ENCODE measurements around the gene MGMT.

MGMT gene

GRCh38 chr10:129546106-129546505 lies 79.1 kb downstream of the MGMT start:
- no peak for DNase-seq

- no peak for DNase-seq
Measured at GRCh38 chr10:129547608-129548007, 80.6 kb downstream of the MGMT start.

- DNase-seq, result no peak
Measured at GRCh38 chr10:129548600-129548999, 81.6 kb downstream of the MGMT start.

GRCh38 chr10:129550076-129550475 lies 83.0 kb downstream of the MGMT start:
- DNase-seq, result no peak

- no peak for DNase-seq
Measured at GRCh38 chr10:129550658-129551057, 83.6 kb downstream of the MGMT start.

GRCh38 chr10:129552119-129552518 lies 85.1 kb downstream of the MGMT start:
- DNase-seq, result no peak

- DNase-seq, result no peak
Measured at GRCh38 chr10:129553928-129554327, 86.9 kb downstream of the MGMT start.

- no peak for DNase-seq
Measured at GRCh38 chr10:129556316-129556715, 89.3 kb downstream of the MGMT start.

GRCh38 chr10:129560361-129560760 lies 93.3 kb downstream of the MGMT start:
- DNase-seq, result no peak

GRCh38 chr10:129562487-129562886 lies 95.4 kb downstream of the MGMT start:
- DNase-seq, result no peak

- DNase-seq, result no peak
Measured at GRCh38 chr10:129564923-129565322, 97.9 kb downstream of the MGMT start.

GRCh38 chr10:129568583-129569344 lies 101.7 kb downstream of the MGMT start:
- no peak for DNase-seq

GRCh38 chr10:129570185-129570584 lies 103.1 kb downstream of the MGMT start:
- DNase-seq, result no peak

GRCh38 chr10:129579228-129579627 lies 112.2 kb downstream of the MGMT start:
- no peak for DNase-seq

- no peak for DNase-seq
Measured at GRCh38 chr10:129580010-129580409, 113.0 kb downstream of the MGMT start.

- DNase-seq, result no peak
Measured at GRCh38 chr10:129580901-129581300, 113.9 kb downstream of the MGMT start.

- DNase-seq, result no peak
Measured at GRCh38 chr10:129581827-129582411, 114.9 kb downstream of the MGMT start.

GRCh38 chr10:129583831-129584230 lies 116.8 kb downstream of the MGMT start:
- no peak for DNase-seq

GRCh38 chr10:129586898-129587443 lies 119.9 kb downstream of the MGMT start:
- no peak for DNase-seq

GRCh38 chr10:129589546-129589945 lies 122.5 kb downstream of the MGMT start:
- DNase-seq, result no peak

- DNase-seq, result no peak
Measured at GRCh38 chr10:129593953-129594352, 126.9 kb downstream of the MGMT start.

- DNase-seq, result no peak
Measured at GRCh38 chr10:129594811-129595210, 127.8 kb downstream of the MGMT start.

- DNase-seq, result no peak
Measured at GRCh38 chr10:129598413-129598812, 131.4 kb downstream of the MGMT start.

- DNase-seq, result no peak
Measured at GRCh38 chr10:129599160-129599559, 132.1 kb downstream of the MGMT start.

- no peak for DNase-seq
Measured at GRCh38 chr10:129601737-129602136, 134.7 kb downstream of the MGMT start.

Measured in suppressor macrophage treated with lipopolysaccharide for 4 hours (primary cell).